IgD-negative memory B cell (primary cell): ENCODE data around the gene WNT2B. TPM values are rescaled to one million over a fixed set of nuclear protein-coding genes. Genes with fewer than 3 reads are reported as not detected.

Experiments
- H3K27ac Mint-ChIP-seq, 3 donors: one replicate each; pipeline ENCODE4 v1.8.0; 2020 to 2022; ENCODE audit warnings: mild to moderate bottlenecking in 3 of 3, mixed read lengths in 3 of 3, moderate library complexity in 1 of 3
- H3K27me3 Mint-ChIP-seq: one replicate; pipeline ENCODE4 v1.8.0; 2021; ENCODE audit warnings: mixed read lengths
- H3K36me3 Mint-ChIP-seq: one replicate; pipeline ENCODE4 v1.8.0; 2020; ENCODE audit warnings: mild to moderate bottlenecking, mixed read lengths
- H3K4me1 Mint-ChIP-seq, 3 donors: one replicate each; pipeline ENCODE4 v1.8.0; 2020 to 2022; ENCODE audit warnings: mixed read lengths in 3 of 3, mild to moderate bottlenecking in 1 of 3
- H3K4me3 Mint-ChIP-seq, 4 donors: one replicate each; pipeline ENCODE4 v1.8.0; 2020 to 2022; ENCODE audit warnings: mild to moderate bottlenecking in 4 of 4, mixed read lengths in 4 of 4, moderate library complexity in 3 of 4
- H3K9me3 Mint-ChIP-seq, 3 donors: one replicate each; pipeline ENCODE4 v1.8.0; 2020 to 2021; ENCODE audit warnings: mixed read lengths in 3 of 3, mild to moderate bottlenecking in 1 of 3
- polyA plus RNA-seq: library from polyadenylated mRNA; unstranded; fragments of 300-500 nt; fragmentation: Illumina TruSeq; gene quantifications from one replicate; pipeline ENCODE4 v1.2.3, GENCODE V29; 2021

WNT2B gene
- polyA plus RNA-seq, 1 donor from 2014 or later, result 0.09 TPM

DNA sequence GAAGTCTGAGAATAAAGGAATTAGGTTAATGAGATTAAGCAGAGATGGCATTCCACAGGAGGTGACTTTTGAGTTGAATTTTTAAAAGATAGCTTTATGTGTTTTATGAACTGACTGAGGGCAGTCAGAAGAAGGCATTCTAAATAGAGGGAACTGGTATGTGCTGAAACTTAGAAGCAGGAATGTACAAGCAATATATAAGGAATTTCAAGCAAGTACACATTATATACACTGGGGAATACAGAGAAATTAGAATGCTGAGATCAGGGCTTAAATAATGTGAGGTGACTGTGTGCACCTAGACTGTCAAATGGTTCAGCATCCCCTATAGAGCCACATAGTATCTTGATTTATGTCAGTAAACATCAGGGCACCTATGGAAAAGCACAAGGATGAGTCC is 19.3 kb downstream of the WNT2B start:
- H3K4me1 Mint-ChIP-seq, result no peaks in the 10 kb centered on the region
- no peak overlapping the region for H3K27ac Mint-ChIP-seq
- no peak overlapping the region for H3K4me3 Mint-ChIP-seq
- no peaks in the 10 kb centered on the region for H3K27me3 Mint-ChIP-seq
- peaks cover 6% of the 10 kb centered on the region for H3K36me3 Mint-ChIP-seq
- H3K9me3 Mint-ChIP-seq, result no peaks in the 10 kb centered on the region

- Mint-ChIP-seq H3K27ac (no peak overlapping the region), H3K9me3 (no peaks in the 10 kb centered on the region), H3K27me3 (no peaks in the 10 kb centered on the region), H3K36me3 (peaks cover 6% of the 10 kb centered on the region), H3K4me3 (no peak overlapping the region), H3K4me1 (no peaks in the 10 kb centered on the region)
Observed at GRCh38 chr1:112529301-112529700, 20.5 kb downstream of the WNT2B start.

DNA sequence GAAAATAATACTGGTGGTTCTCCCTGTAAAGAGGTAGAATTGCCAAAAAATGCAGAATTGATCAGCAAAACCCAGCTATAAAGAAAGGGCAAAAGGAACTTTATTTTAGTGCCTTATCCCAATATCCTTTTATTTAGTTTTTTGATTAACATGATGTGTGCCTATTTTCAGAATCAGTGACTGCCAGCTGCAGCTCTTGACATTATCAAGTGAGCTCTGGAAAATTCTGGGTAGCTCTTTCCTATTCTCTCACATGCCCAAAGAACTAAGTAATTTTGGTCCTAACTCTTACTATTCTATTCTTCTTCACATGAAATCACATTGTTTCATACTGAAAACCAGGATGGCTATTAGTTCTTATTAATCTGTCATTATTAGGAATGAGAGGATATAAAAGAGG is 22.1 kb downstream of the WNT2B start:
- H3K4me3 Mint-ChIP-seq, result no peak overlapping the region
- H3K36me3 Mint-ChIP-seq, result peaks cover 2% of the 10 kb centered on the region
- H3K9me3 Mint-ChIP-seq, result no peaks in the 10 kb centered on the region
- no peaks in the 10 kb centered on the region for H3K27me3 Mint-ChIP-seq
- H3K4me1 Mint-ChIP-seq, result no peaks in the 10 kb centered on the region
- no peak overlapping the region for H3K27ac Mint-ChIP-seq

DNA sequence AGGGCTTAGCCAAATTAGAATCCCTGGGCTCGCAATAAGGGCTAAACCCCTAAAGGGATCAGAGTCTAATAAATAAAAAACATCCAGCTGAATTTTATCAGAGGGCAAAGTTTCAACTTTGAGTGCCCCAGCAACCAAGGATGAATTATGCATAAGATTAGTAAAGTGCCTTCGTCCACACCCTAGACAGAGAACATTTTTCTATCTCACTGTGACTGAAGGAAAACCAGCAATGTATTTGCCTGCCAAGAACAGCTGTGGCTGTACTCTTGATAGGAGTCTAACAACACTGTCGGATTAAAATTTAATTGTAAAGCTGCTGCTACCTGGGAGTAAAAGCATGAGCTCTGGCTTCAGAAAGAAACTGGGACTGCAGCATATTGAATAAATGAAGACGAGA is 23.3 kb downstream of the WNT2B start:
- H3K27ac Mint-ChIP-seq, result no peak overlapping the region
- H3K4me1 Mint-ChIP-seq, result no peaks in the 10 kb centered on the region
- H3K9me3 Mint-ChIP-seq, result no peaks in the 10 kb centered on the region
- H3K27me3 Mint-ChIP-seq, result no peaks in the 10 kb centered on the region
- peaks cover 2% of the 10 kb centered on the region for H3K36me3 Mint-ChIP-seq
- H3K4me3 Mint-ChIP-seq, result no peak overlapping the region

- peaks cover 2% of the 10 kb centered on the region for H3K36me3 Mint-ChIP-seq
- H3K4me3 Mint-ChIP-seq, result no peak overlapping the region
- H3K27me3 Mint-ChIP-seq, result no peaks in the 10 kb centered on the region
- no peak overlapping the region for H3K27ac Mint-ChIP-seq
- H3K9me3 Mint-ChIP-seq, result no peaks in the 10 kb centered on the region
- H3K4me1 Mint-ChIP-seq, result no peaks in the 10 kb centered on the region
Observed at GRCh38 chr1:112533029-112533428, 24.3 kb downstream of the WNT2B start.

GRCh38 chr1:112536561-112536960 is 27.8 kb downstream of the WNT2B start:
- no peaks in the 10 kb centered on the region for H3K9me3 Mint-ChIP-seq
- H3K36me3 Mint-ChIP-seq, result peaks cover 2% of the 10 kb centered on the region
- no peak overlapping the region for H3K4me3 Mint-ChIP-seq
- no peaks in the 10 kb centered on the region for H3K4me1 Mint-ChIP-seq
- no peaks in the 10 kb centered on the region for H3K27me3 Mint-ChIP-seq
- H3K27ac Mint-ChIP-seq, result no peak overlapping the region

GRCh38 chr1:112537456-112537855 is 28.7 kb downstream of the WNT2B start:
- Mint-ChIP-seq H3K27ac (no peak overlapping the region), H3K27me3 (no peaks in the 10 kb centered on the region), H3K4me3 (no peak overlapping the region), H3K36me3 (peaks cover 2% of the 10 kb centered on the region), H3K4me1 (no peaks in the 10 kb centered on the region), H3K9me3 (no peaks in the 10 kb centered on the region)

DNA sequence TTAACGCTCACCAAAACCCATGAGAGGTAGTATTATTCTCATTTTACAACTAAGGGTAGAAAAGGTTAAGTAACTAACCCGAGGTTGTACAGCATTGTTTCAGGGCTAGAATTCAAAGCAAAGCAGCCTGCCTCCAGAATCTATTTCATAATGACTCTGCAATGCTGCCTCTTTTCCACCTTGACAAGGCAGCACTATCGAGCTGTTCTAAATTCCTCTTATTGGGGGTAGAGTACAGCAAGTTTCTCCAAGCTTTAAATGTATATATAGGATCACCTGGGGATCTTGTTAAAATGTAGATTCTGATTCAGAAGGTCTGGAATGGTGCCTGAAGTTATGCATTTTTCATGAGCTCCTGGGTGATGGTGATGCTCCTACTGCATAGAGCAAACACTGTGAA is 30.1 kb downstream of the WNT2B start:
- H3K4me1 Mint-ChIP-seq, result no peaks in the 10 kb centered on the region
- no peak overlapping the region for H3K27ac Mint-ChIP-seq
- no peak overlapping the region for H3K4me3 Mint-ChIP-seq
- no peaks in the 10 kb centered on the region for H3K27me3 Mint-ChIP-seq
- H3K36me3 Mint-ChIP-seq, result peaks cover 2% of the 10 kb centered on the region
- no peaks in the 10 kb centered on the region for H3K9me3 Mint-ChIP-seq

GRCh38 chr1:112540226-112540794 is 31.5 kb downstream of the WNT2B start:
- Mint-ChIP-seq H3K27ac (no peak overlapping the region), H3K36me3 (peaks cover 4% of the 10 kb centered on the region), H3K27me3 (no peaks in the 10 kb centered on the region), H3K9me3 (no peaks in the 10 kb centered on the region), H3K4me1 (no peaks in the 10 kb centered on the region), H3K4me3 (no peak overlapping the region)

GRCh38 chr1:112541299-112541698 is 32.5 kb downstream of the WNT2B start:
- Mint-ChIP-seq H3K27me3 (no peaks in the 10 kb centered on the region), H3K9me3 (no peaks in the 10 kb centered on the region), H3K4me1 (no peaks in the 10 kb centered on the region), H3K36me3 (peaks cover 4% of the 10 kb centered on the region), H3K4me3 (no peak overlapping the region), H3K27ac (peak overlapping the region in 1 of 3 donors; percentile 77)

- Mint-ChIP-seq H3K4me3 (no peak overlapping the region), H3K36me3 (peaks cover 4% of the 10 kb centered on the region), H3K27me3 (no peaks in the 10 kb centered on the region), H3K27ac (no peak overlapping the region), H3K4me1 (no peaks in the 10 kb centered on the region), H3K9me3 (no peaks in the 10 kb centered on the region)
Observed at GRCh38 chr1:112542206-112542973, 33.6 kb downstream of the WNT2B start.

DNA sequence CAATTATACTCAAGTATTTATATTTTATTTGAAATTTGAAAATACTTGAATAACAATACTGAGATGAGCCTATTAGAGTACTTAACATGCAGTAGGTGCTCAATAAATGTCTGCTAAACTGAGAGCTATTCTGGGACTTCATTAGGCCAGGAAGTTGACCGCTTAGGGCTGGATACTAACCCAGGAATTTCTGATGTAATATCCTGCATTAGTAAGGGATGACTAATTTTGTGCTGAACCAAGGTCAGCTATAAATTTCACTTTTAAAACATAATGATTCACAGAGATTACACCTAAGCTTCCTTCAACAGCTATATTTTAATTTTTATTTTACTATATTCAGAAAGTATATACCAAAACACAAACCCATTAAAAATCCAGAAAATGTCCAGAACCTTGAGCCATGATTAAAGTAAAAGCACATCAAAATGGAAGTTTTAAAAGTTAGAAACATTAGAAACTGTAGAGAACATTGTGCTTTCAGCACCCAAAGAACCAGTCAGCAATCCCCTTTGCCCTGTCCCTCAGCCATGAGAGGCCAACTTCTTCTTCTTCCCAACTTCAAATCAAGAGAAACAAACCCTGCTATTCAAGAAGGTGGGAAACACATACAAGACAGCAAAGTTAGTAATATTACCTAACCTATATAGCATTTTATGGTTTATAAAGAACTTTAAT is 35.4 kb downstream of the WNT2B start:
- no peak overlapping the region for H3K27ac Mint-ChIP-seq
- H3K9me3 Mint-ChIP-seq, result no peaks in the 10 kb centered on the region
- peaks cover 6% of the 10 kb centered on the region for H3K36me3 Mint-ChIP-seq
- H3K4me1 Mint-ChIP-seq, result no peaks in the 10 kb centered on the region
- no peak overlapping the region for H3K4me3 Mint-ChIP-seq
- no peaks in the 10 kb centered on the region for H3K27me3 Mint-ChIP-seq

- no peak overlapping the region for H3K27ac Mint-ChIP-seq
- no peak overlapping the region for H3K4me3 Mint-ChIP-seq
- no peaks in the 10 kb centered on the region for H3K4me1 Mint-ChIP-seq
- peaks cover 6% of the 10 kb centered on the region for H3K36me3 Mint-ChIP-seq
- no peaks in the 10 kb centered on the region for H3K9me3 Mint-ChIP-seq
- H3K27me3 Mint-ChIP-seq, result no peaks in the 10 kb centered on the region
Observed at GRCh38 chr1:112544751-112545150, 36.0 kb downstream of the WNT2B start.

GRCh38 chr1:112546076-112546475 is 37.3 kb downstream of the WNT2B start:
- Mint-ChIP-seq H3K4me3 (no peak overlapping the region), H3K9me3 (no peaks in the 10 kb centered on the region), H3K4me1 (no peaks in the 10 kb centered on the region), H3K36me3 (peaks cover 6% of the 10 kb centered on the region), H3K27me3 (no peaks in the 10 kb centered on the region), H3K27ac (no peak overlapping the region)

DNA sequence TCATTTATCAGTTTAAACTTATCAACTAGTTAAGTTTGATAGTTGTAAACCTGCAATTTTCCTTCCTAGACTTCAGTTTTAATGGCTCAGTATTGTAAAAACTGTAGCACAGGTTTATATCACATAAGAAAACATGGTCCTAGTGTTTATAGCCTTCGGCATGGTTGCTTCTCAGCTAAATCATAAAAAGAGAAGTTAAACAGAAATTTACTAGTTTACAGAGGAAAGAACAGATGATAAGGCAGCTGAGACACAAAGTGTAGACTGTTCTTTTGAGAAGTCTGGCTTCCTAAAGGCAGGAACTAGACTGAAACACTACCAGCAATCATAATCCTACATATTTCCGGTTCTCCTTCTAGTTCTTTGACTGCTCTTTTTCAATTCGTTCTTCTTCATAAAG is 39.8 kb downstream of the WNT2B start:
- H3K27ac Mint-ChIP-seq, result no peak overlapping the region
- H3K9me3 Mint-ChIP-seq, result no peaks in the 10 kb centered on the region
- H3K4me3 Mint-ChIP-seq, result no peak overlapping the region
- H3K36me3 Mint-ChIP-seq, result peaks cover 7% of the 10 kb centered on the region
- no peaks in the 10 kb centered on the region for H3K27me3 Mint-ChIP-seq
- H3K4me1 Mint-ChIP-seq, result no peaks in the 10 kb centered on the region

- H3K27me3 Mint-ChIP-seq, result no peaks in the 10 kb centered on the region
- H3K4me3 Mint-ChIP-seq, result no peak overlapping the region
- H3K27ac Mint-ChIP-seq, result no peak overlapping the region
- peaks cover 7% of the 10 kb centered on the region for H3K36me3 Mint-ChIP-seq
- no peaks in the 10 kb centered on the region for H3K9me3 Mint-ChIP-seq
- H3K4me1 Mint-ChIP-seq, result no peaks in the 10 kb centered on the region
Observed at GRCh38 chr1:112549590-112549989, 40.8 kb downstream of the WNT2B start.
